ENCODE results near the gene SASH1. TPM values are rescaled to one million over a fixed set of nuclear protein-coding genes. Genes with fewer than 3 reads are reported as not detected.

The SASH1 gene
- total and polyA plus RNA-seq, 2 of the 8 experiments (the other 6 are each of a cell fraction or from before 2014, with no cell fraction given) = 6.0 to 20.2 TPM

DNA sequence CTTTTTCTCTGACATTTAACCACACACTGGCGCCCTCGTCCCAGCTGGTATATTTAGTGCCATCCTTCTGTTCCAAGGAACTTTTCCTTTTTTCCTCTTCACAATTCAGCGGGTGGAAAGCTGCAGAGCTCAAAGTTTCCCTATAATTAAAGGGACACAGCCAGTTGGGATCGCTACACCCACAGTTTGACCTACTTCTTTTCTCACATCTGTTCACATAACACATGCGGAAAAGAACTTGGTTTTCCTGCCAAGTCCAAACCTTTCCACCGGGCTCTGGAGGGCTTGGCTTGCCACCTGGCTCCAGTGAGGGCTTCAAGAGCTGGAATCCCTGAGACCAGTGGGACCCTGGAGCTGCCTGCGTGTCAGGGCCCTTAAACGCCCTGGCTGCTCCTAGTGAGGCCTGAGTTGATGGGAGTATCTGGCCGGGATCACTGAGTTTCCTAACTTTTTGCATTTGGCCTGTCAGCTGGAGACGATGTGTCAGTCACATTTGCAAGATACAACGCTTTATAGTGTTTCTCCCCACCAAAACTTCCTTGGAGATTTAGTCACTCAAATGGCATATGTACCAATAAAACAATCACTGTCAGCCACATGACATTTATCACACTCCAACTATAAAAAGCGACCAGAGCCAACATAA lies 176.0 kb downstream of the SASH1 start:
- no peak overlapping the region for H3K4ac ChIP-seq (replicated peaks; ENCODE audit: insufficient read length, low read depth, low read length)
- H2BK120ac ChIP-seq (replicated peaks; ENCODE audit: low read depth, low read length) = no peak overlapping the region
- H3K36me3 ChIP-seq (ENCODE audit: control insufficient read depth in 2 of 4, insufficient read depth in 4 of 4, low read length in 3 of 4) = peaks cover 0 to 11% (median 6%) of the 10 kb centered on the region in 4 experiments; a peak in 5 of 8 replicates
- H3K79me2 ChIP-seq (ENCODE audit: control insufficient read depth in 1 of 2, insufficient read depth in 2 of 2, low read length in 2 of 2) = no peaks in the 10 kb centered on the region
- ChIA-PET CTCF (ENCODE audit: partially characterized antibody) (interaction anchor here (0.6 to 1.5 kb wide), 6 partner anchors 8 to 578 kb away, joined by 3 to 6 read pairs (median 3); no protein-coding TSS in a partner anchor), POLR2A (ENCODE audit: partially characterized antibody) (no interaction called here)
- H3K23me2 ChIP-seq (ENCODE audit: low read depth, low read length) = no peaks in the 10 kb centered on the region
- no peak overlapping the region for H3K56ac ChIP-seq (replicated peaks; ENCODE audit: insufficient read length, low read depth, low read length)
- no peak overlapping the region for H2BK15ac ChIP-seq (ENCODE audit: low read length)
- H3K4me2 ChIP-seq (ENCODE audit: insufficient read depth in 1 of 2, low read depth in 2 of 2, low read length in 2 of 2) = no peak overlapping the region
- no peak overlapping the region for H3K4me3 ChIP-seq (ENCODE audit: extremely low read depth in 1 of 4, insufficient read depth in 2 of 4, low read depth in 3 of 4, low read length in 4 of 4)
- H2BK12ac ChIP-seq (ENCODE audit: low read depth, low read length) = no peak overlapping the region
- FAIRE-seq = no peak
- H2AFZ ChIP-seq (ENCODE audit: low read length) = no peak overlapping the region
- no peak overlapping the region for H3K18ac ChIP-seq (ENCODE audit: extremely low read depth, low read length)
- no peak for TF ChIP-seq RFX5 (IDR thresholded peaks at IDR 0.05; ENCODE audit: borderline replicate concordance, low read depth, low read length)
- TF ChIP-seq, protein P1, sequence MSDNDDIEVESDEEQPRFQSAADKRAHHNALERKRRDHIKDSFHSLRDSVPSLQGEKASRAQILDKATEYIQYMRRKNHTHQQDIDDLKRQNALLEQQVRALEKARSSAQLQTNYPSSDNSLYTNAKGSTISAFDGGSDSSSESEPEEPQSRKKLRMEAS (IDR thresholded peaks at IDR 0.05) = no peak
- no peak for TF ChIP-seq EZH2 (IDR thresholded peaks at IDR 0.05; ENCODE audit: low read depth, low read length, severe bottlenecking)
- TF ChIP-seq RNF2 (IDR thresholded peaks at IDR 0.05; ENCODE audit: borderline replicate concordance, low read depth, low read length, missing control alignments, poor library complexity, severe bottlenecking) = no peak
- no peak for TF ChIP-seq RAD21 (IDR thresholded peaks at IDR 0.05 in 1 of 2, conservative IDR thresholded peaks at IDR 0.05 in 1 of 2; ENCODE audit: low read depth in 2 of 2, low read length in 2 of 2)
- no peak for TF ChIP-seq EP300 (IDR thresholded peaks at IDR 0.05; ENCODE audit: borderline replicate concordance in 1 of 2, low read depth in 2 of 2, low read length in 2 of 2)
- TF ChIP-seq GABPA (IDR thresholded peaks at IDR 0.05; ENCODE audit: borderline replicate concordance, insufficient read depth, low read length) = no peak
- no peak for TF ChIP-seq NRF1 (IDR thresholded peaks at IDR 0.05; ENCODE audit: low read depth, low read length)
- TF ChIP-seq TCF12 (IDR thresholded peaks at IDR 0.05; ENCODE audit: low read depth, low read length) = no peak
- TF ChIP-seq YY1 (IDR thresholded peaks at IDR 0.05; ENCODE audit: low read depth, low read length) = no peak
- H3K9me3 ChIP-seq (ENCODE audit: insufficient read depth in 2 of 2, low read depth in 1 of 2, low read length in 1 of 2) = no peaks in the 10 kb centered on the region; a peak in 1 of 4 replicates
- H4K5ac ChIP-seq (ENCODE audit: insufficient read length, low read depth, low read length) = no peak overlapping the region
- WGBS, 2 experiments (ENCODE audit: extremely low coverage in 1 of 2, insufficient coverage in 1 of 2, insufficient read length in 1 of 2, insufficient replicate concordance in 2 of 2, low coverage in 1 of 2, low lambda C conversion rate in 2 of 2, missing lambda C conversion rate in 1 of 2) = 86% methylated on average over 12 of the region's 12 CpGs; no CpG with 5 or more reads in 1 of the 2 experiments
- no peak overlapping the region for H3K9ac ChIP-seq (replicated peaks in 1 of 4; ENCODE audit: extremely low read depth in 1 of 4, low read depth in 3 of 4, low read length in 3 of 4)
- no peak overlapping the region for H4K8ac ChIP-seq (ENCODE audit: extremely low read depth, insufficient read depth, low read length)
- peaks cover 6 to 14% (median 9%) of the 10 kb centered on the region in 4 experiments for H3K4me1 ChIP-seq (replicated peaks in 1 of 4; ENCODE audit: control insufficient read depth in 3 of 4, insufficient read depth in 4 of 4, low read length in 3 of 4)
- H2BK20ac ChIP-seq (ENCODE audit: low read length) = no peak overlapping the region
- H2AK5ac ChIP-seq (ENCODE audit: low read depth, low read length) = no peak overlapping the region
- DNase-seq (ENCODE audit: low read depth in 1 of 2, low spot score in 2 of 2) = no peak
- H4K91ac ChIP-seq (replicated peaks; ENCODE audit: insufficient read length, low read length) = no peak overlapping the region
- no peak overlapping the region for H2BK5ac ChIP-seq (ENCODE audit: low read depth, low read length)
- no peaks in the 10 kb centered on the region for H3K79me1 ChIP-seq (ENCODE audit: low read depth, low read length)
- H3K27me3 ChIP-seq (replicated peaks in 1 of 4; ENCODE audit: control insufficient read depth in 3 of 4, extremely low read depth in 1 of 4, insufficient read depth in 3 of 4, low read length in 3 of 4) = no peaks in the 10 kb centered on the region
- H4K20me1 ChIP-seq (replicated peaks in 1 of 2; ENCODE audit: control insufficient read depth in 1 of 2, insufficient read depth in 2 of 2, low read length in 2 of 2) = no peaks in the 10 kb centered on the region
- H3K14ac ChIP-seq (ENCODE audit: insufficient read length) = no peak overlapping the region
- H3K23ac ChIP-seq (ENCODE audit: insufficient read length) = no peak overlapping the region
- no peak overlapping the region for H3K27ac ChIP-seq (ENCODE audit: low read depth, low read length)

Measured in H1 (cell line).